Measurements from ENCODE around the gene BPTF. TPM values are rescaled to one million over a fixed set of nuclear protein-coding genes. Genes with fewer than 3 reads are reported as not detected.

BPTF gene
- total RNA-seq, 2 experiments from 2014 or later: 117 to 125 TPM

DNA sequence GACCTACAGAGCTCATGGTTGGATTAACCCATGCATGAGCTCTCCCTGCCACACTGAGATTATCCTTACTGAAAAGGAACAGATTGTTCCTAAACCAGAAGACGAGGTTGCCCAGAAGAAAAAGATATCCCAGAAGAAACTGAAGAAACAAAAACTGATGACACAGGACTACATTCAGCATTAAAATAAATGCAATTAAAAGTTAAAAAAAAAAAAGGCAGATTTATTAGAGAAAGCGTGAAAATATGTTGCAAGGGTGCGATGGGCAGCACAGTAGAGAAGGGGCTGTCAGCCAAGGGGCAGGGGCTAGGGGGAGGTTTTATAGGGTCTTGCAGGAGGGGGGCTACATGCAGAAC lies 40.2 kb upstream of the BPTF start:
- no peak for DNase-seq
- H3K36me3 Mint-ChIP-seq (ENCODE audit: low read depth): no peaks in the 10 kb centered on the region
- no peaks in the 10 kb centered on the region for H3K27me3 Mint-ChIP-seq
- H3K27ac ChIP-seq (ENCODE audit: low read depth in 1 of 2, low read length in 2 of 2): no peak overlapping the region
- H3K9me3 ChIP-seq (ENCODE audit: control insufficient read depth in 1 of 2, insufficient read depth in 1 of 2, low read length in 2 of 2): peaks cover 0 to 7% of the 10 kb centered on the region in 2 experiments
- TF ChIP-seq, protein P1, sequence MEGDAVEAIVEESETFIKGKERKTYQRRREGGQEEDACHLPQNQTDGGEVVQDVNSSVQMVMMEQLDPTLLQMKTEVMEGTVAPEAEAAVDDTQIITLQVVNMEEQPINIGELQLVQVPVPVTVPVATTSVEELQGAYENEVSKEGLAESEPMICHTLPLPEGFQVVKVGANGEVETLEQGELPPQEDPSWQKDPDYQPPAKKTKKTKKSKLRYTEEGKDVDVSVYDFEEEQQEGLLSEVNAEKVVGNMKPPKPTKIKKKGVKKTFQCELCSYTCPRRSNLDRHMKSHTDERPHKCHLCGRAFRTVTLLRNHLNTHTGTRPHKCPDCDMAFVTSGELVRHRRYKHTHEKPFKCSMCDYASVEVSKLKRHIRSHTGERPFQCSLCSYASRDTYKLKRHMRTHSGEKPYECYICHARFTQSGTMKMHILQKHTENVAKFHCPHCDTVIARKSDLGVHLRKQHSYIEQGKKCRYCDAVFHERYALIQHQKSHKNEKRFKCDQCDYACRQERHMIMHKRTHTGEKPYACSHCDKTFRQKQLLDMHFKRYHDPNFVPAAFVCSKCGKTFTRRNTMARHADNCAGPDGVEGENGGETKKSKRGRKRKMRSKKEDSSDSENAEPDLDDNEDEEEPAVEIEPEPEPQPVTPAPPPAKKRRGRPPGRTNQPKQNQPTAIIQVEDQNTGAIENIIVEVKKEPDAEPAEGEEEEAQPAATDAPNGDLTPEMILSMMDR (IDR thresholded peaks at IDR 0.05): no peak
- H3K36me3 ChIP-seq (ENCODE audit: insufficient read depth, low read length): no peaks in the 10 kb centered on the region
- no peak overlapping the region for H3K4me3 ChIP-seq (ENCODE audit: low read length)
- no peaks in the 10 kb centered on the region for H3K4me1 Mint-ChIP-seq (ENCODE audit: low read depth)
- intact Hi-C loops (cut with DNase I, micrococcal nuclease): no loop called here
- H3K27ac Mint-ChIP-seq: no peak overlapping the region
- no peak overlapping the region for H3K4me3 Mint-ChIP-seq
- ATAC-seq (ENCODE audit: poor library complexity): no peak
- H3K9me3 Mint-ChIP-seq: no peaks in the 10 kb centered on the region
- ChIA-PET POLR2A (no interaction called here), CTCF (no interaction called here)
- H3K27me3 ChIP-seq (ENCODE audit: control insufficient read depth in 1 of 2, insufficient read depth in 2 of 2, low read length in 2 of 2): no peaks in the 10 kb centered on the region
- no peaks in the 10 kb centered on the region for H3K4me1 ChIP-seq (ENCODE audit: insufficient read depth, low read length)

DNA sequence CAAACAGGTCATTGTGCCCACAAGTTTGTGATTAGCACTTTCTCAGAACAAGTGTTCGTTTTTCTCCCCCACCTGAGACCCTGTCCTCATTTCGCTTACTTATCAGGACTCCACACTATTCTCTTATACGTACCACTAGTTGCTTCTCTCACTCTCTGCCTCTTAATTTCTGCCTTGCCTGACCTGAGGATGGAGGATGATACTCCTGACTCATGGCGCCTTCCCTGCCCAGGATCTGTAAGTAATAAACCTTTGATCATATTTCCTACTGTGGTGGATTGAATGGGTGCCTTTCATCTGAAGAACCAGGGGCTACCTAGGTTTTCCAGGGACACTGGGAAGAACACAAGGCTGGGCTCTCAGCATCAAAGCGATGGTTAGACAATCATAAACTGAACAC lies 39.8 kb upstream of the BPTF start:
- TF ChIP-seq, protein P1 (IDR thresholded peaks at IDR 0.05): no peak
- H3K36me3 Mint-ChIP-seq (ENCODE audit: low read depth): no peaks in the 10 kb centered on the region
- CTCF ChIA-PET: no interaction called here

DNA sequence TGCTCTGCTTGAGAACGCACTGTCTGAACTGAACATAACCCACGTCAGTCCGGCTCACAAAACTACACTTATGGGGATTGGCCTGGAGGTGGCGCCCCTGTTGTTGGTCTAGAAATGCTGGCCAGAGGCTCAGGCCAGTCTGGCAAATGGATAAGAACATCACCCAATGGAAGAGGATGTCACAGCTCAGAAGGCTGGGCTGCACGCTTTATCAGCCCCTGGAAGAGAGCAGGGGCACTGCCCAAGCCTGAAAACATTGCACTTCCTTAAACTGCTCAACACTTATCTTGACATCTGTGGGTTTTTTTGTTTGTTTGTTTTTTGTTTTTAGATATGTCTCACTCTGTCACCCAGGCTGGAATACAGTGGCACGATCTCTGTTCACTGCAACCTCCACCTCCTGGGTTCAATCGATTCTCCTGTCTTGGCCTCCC lies 24.8 kb upstream of the BPTF start:
- intact Hi-C loops (cut with DNase I, micrococcal nuclease): no loop called here
- H3K4me3 ChIP-seq (ENCODE audit: low read length): no peak overlapping the region
- Mint-ChIP-seq H3K27me3 (no peaks in the 10 kb centered on the region), H3K27ac (no peak overlapping the region), H3K9me3 (no peaks in the 10 kb centered on the region), H3K4me1 (ENCODE audit: low read depth) (no peaks in the 10 kb centered on the region), H3K36me3 (ENCODE audit: low read depth) (no peaks in the 10 kb centered on the region), H3K4me3 (no peak overlapping the region)
- ChIA-PET POLR2A (no interaction called here), CTCF (no interaction called here)
- TF ChIP-seq, protein P1 (IDR thresholded peaks at IDR 0.05): no peak
- no peaks in the 10 kb centered on the region for H3K9me3 ChIP-seq (ENCODE audit: control insufficient read depth in 1 of 2, insufficient read depth in 1 of 2, low read length in 2 of 2)
- H3K4me1 ChIP-seq (ENCODE audit: insufficient read depth, low read length): peaks cover 4% of the 10 kb centered on the region
- no peaks in the 10 kb centered on the region for H3K27me3 ChIP-seq (ENCODE audit: control insufficient read depth in 1 of 2, insufficient read depth in 2 of 2, low read length in 2 of 2)
- no peaks in the 10 kb centered on the region for H3K36me3 ChIP-seq (ENCODE audit: insufficient read depth, low read length)
- no peak overlapping the region for H3K27ac ChIP-seq (ENCODE audit: low read depth in 1 of 2, low read length in 2 of 2)
- peak; percentile 7 to 65 (median 24) for DNase-seq
- ATAC-seq (ENCODE audit: poor library complexity): no peak

More for the DNA sequence above, 39.8 kb upstream of the BPTF start:
- DNase-seq (no peak), ATAC-seq (ENCODE audit: poor library complexity) (no peak)
- POLR2A ChIA-PET: no interaction called here
- Mint-ChIP-seq H3K27me3 (no peaks in the 10 kb centered on the region), H3K9me3 (no peaks in the 10 kb centered on the region), H3K4me3 (no peak overlapping the region), H3K27ac (no peak overlapping the region), H3K4me1 (ENCODE audit: low read depth) (no peaks in the 10 kb centered on the region)
- H3K27ac ChIP-seq (ENCODE audit: low read depth in 1 of 2, low read length in 2 of 2): no peak overlapping the region
- intact Hi-C loops (cut with DNase I, micrococcal nuclease): no loop called here
- H3K27me3 ChIP-seq (ENCODE audit: control insufficient read depth in 1 of 2, insufficient read depth in 2 of 2, low read length in 2 of 2): no peaks in the 10 kb centered on the region
- H3K4me3 ChIP-seq (ENCODE audit: low read length): no peak overlapping the region
- H3K4me1 ChIP-seq (ENCODE audit: insufficient read depth, low read length): no peaks in the 10 kb centered on the region
- no peaks in the 10 kb centered on the region for H3K36me3 ChIP-seq (ENCODE audit: insufficient read depth, low read length)
- peaks cover 0 to 7% of the 10 kb centered on the region in 2 experiments for H3K9me3 ChIP-seq (ENCODE audit: control insufficient read depth in 1 of 2, insufficient read depth in 1 of 2, low read length in 2 of 2)

Data from CD4-positive, alpha-beta T cell (primary cell).